NCI-H82 treated with DMSO at 0.1 percent for 48 hours (cell line): ENCODE results near the gene KRTCAP2.
"Not testable (repeated sequence)": the region's sequence is repeated elsewhere in the genome, so short reads cannot be mapped to it uniquely, and the experiment has no call there.

Source experiments
- DNase-seq: peaks from one replicate; lab custom pipeline; 2025; ENCODE audit not compliant: unreplicated experiment; lab: John Stamatoyannopoulos, UW

Gene KRTCAP2

DNA sequence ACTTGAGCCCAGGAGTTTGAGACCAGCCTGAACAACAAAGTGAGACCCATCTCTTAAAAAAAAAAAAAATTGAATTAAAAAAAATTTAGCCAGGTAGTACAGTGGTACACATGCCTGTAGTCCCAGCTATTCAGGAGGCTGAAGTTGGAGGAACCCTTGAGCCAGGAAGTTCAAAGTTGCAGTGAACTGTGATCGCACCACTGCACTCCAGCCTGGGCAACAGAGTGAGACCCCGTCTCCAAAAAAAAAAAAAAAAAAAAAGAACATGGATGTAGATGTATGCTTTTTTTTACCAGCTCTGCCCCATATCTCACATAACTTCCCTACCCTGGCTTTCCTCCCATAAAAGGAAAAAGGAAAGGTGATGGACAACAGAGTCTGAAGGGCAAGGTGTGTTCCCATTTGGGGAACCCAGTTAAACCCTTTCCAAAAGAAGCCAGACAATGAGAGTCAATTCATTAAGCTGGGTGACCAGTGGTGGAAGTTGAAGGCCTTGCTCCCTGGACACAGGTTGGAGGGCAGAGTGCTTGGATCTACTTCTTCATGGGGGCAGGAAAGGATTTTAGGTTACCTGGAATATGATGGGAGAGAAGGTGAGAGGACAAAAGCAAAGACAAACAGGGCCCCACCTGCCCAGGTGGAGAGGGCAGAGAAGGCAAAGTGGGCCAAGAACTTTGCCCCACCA is 2.9 kb downstream of the KRTCAP2 start:
- DNase-seq, result no peak

DNA sequence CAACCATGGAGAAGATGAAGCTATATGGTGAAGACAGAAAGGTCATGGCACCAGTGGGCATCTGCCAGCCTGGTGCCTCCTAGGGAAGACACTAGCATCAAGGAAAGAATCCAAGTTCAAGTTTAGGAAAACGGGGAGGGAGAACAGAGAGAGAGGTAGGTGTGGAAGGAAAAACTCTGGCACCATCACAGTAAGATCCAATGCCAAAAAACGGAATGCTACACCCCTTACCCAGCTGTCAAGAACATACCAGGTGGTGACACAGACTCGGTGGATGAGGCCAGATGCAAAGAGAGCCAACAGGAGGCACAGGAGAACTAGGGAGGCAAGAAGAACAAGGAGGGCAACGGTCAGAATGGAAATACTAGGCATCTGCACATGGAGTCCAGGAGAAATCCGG is 3.6 kb downstream of the KRTCAP2 start:
- DNase-seq, result no peak

DNA sequence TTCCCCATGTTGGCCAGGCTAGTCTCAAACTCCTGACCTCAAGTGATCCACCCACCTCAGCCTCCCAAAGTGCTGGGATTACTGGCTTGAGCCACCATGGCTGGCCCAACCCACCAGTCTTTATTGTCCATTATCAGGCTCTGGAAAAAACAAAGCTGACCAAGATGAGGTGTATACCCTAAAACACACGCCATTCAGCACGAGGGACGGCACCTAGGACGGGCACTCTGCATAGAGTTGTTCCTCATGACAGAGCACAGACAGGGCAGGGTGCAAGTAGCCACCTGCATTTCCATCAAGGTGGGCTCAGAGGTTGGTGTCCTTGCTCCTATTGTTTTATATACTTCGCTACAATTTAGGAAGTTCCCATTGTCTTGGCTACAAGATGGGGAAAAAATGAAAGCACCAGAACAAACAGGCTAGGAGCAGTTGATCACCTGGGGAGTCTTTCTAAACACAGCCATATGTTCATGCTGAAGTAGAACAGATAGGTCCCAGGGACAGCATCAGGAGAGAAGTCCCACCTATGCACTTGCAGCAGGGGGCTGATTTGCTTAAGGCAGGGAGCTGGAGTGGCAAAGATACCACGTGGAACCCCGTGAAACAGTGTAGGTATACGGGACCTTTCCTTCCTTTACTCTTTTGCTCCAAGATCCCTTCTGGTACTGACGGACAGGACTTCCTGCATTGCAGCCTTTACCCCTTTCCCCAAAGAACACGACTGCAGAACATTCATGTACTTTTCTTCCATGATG is 4.5 kb downstream of the KRTCAP2 start:
- DNase-seq, result no peak

DNA sequence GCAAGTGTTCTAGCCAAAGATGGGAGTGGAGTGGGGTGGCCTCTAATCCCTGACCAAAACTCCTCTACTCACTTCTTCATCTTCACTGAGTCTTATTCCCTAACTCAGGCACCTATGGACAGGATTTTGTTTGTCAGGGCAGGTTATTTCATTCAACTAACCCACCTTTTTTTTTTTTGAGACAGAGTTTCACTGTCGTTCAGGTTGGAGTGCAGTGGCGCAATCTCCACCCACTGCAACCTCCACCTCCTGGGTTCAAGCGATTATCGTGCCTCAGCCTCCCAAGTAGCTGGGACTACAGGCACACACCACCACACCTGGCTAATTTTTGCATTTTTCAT is 5.0 kb downstream of the KRTCAP2 start:
- DNase-seq, result not testable (repeated sequence)

DNA sequence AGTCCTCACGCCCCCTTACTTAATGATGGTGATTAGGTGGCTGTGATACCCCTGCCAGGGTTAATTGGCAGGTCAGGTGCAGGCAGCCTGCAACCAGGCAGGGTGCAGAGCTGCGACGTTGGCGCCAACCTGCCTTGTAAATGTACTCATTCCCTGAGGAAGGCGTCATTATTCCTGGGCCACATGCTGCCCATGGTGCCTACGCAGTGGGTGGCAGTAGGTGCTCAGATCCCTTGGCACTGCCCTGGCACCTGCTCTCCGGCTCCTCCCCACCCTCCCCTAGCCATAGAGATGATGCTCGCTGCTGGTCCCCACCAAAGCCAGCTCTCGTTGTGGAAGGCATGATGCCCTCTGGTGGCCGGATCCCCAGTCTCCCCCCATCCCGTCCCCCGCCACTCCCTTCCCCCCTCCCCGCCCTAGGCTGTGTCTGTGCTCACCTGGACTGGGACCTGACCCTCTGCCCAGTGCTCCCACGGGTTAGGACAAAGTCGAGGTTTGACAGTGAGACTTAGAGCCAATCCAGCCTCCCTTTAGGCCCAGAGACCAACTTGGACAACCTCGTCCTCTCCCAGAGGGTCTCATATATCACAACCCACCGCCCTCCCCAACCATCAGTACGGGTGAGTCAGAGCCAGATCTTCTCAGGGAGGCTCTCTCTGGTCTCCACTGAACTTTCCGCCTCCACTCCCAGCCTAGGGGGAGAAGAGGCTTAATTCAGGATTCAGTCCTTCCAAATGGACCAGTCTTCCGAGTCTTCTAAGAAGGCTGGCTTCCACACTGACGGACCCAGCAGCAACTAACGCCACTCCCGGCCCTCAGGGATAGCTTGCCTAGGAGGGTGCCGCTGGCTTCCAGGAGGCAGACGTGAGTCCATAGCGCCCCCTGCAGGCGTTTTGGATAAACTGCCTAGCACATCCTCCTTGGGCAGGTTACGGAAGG is 5.7 kb downstream of the KRTCAP2 start:
- DNase-seq, result peak; percentile 82

DNA sequence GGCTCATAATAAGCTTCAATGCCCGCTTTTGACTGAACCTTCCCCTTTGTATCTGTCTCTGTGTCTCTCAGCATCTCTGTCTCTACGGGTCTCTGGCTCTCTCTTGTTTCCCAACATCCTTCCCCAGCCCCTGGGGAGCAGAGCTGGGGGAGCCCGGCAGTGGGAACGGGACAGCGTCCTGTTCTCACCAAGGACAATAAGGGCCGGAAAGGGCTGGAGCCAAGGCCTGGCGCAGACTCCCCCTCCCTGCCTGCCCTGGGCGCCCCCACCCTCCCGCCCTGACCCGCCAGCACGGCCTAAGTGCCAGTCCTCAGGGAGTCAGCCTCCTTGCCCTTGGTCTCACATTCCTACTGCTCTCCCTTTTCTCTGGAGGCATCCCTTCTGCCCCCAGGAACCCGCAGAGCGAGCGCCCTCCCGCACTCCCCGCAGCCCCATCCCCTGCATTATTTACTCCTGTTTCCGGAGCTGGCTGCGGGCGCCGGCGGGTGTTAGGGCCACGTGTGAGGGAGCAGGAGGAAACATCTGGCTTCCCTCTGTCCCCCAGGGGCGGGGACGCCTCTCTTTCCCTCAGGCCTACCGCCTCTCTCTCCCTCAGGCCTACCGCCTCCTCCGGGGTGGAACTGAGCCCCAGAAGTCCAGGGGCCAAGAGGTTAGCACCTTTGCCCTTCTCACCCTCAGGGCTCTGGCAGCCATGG is 6.5 kb downstream of the KRTCAP2 start:
- no peak for DNase-seq

DNA sequence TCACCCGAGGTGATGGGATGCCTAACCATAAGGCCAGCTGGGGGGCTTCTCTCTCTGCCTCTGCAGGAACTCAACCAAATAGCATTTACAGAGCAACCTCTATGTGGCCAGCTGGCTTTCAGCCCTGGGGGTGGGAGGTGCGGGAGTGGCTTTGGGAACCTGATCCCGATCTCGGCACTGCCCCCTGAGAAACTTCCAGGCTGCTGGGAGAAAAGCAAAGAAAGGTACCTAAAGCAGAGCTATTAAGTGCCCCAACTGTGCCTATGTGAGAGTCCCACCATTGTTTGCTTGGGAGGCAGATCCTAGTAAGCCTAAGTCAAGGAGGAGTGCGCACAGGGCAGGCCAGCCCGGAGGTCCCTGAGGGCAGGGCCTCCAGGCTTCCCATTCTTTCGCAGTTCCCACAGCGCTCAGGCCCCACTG is 7.0 kb downstream of the KRTCAP2 start:
- DNase-seq, result no peak

DNA sequence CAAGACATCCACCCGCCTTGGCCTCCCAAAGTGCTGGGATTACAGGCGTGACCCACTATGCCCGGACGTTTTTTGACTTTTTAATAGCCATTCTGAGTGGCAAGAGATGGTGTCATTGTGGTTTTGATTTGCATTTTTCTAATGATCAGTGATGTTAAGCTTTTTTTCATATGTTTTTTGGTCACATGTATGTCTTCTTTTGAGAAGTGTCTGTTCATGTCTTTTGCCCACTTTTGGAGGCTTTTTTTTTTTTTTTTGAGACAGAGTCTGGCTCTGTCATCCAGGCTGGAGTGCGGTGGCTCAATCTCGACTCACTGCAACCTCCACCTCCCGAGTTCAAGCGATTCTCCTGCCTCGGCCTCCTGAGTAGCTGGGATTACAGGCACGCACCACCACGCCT is 8.5 kb downstream of the KRTCAP2 start:
- DNase-seq, result not testable (repeated sequence)

DNA sequence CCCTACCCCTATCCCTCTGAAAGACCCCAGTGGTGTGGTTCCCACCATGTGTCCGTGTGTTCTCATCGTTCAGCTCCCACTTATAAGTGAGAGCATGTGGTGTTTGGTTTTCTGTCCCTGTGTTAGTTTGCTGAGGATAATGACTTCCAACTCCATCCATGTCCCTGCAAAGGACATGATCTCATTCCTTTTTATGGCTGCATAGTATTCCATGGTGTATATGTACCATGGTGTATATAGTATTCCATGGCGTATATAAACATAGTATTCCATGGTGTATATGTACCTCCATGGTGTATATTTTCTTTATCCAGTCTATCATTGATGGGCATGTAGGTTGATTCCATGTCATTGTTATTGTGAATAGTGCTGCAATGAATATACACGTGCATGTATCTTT is 9.3 kb downstream of the KRTCAP2 start:
- not testable (repeated sequence) for DNase-seq

DNA sequence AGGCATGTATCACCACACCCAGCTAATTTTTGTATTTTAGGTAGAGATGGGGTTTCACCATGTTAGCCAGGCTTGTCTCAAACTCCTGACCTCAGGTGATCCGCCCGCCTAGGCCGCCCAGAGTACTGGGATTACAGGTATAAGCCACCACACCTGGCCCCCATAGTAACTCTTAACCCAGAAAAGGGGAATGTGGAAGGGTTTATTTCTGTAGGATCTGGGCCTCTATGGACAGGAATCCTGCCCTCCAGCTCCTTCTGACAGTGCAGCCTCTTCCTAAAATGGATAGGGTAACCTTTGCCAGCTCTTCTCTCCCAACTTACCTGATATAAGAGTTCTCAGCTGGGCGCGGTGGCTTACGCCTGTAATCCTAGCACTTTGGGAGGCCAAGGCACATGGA is 10.5 kb downstream of the KRTCAP2 start:
- DNase-seq, result not testable (repeated sequence)

DNA sequence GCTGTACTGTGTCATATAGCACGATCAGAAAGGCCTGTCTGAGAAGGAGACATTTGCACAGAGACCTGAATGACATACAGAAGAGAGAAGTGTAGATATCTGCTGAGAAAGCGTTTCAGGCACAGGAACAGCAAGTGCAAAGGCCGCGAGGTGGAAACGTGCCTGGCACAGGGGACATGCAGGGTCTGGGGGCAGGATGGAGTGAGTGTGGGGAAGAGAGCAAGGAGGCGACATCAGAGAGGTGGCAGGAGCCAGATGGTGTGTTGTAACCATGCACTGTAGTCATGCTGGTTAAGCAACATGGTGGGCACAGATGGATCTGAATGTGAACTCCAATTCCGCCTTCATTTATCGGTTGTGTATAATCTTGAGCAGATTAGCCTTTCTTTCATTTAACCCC is 13.0 kb downstream of the KRTCAP2 start:
- DNase-seq, result no peak

DNA sequence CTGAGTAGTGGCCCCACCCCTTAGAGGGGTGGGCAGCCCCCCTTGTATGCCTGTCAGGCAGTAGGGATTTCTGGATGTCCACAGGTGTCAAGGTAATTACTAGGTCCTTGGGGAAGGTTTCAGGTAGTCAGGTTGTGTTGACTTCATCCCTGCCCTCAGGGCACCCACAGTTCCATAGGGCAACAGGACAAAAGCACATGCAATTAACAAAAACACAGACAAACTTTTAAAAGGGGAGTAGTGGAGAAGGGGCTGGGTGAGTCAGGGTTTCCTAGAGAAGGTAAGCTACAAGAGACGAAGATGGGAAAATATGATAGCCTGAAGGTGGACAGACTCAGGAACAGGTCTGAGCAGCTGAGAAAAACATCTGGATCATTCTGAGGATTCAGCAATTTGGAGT is 14.1 kb downstream of the KRTCAP2 start:
- DNase-seq, result no peak

DNA sequence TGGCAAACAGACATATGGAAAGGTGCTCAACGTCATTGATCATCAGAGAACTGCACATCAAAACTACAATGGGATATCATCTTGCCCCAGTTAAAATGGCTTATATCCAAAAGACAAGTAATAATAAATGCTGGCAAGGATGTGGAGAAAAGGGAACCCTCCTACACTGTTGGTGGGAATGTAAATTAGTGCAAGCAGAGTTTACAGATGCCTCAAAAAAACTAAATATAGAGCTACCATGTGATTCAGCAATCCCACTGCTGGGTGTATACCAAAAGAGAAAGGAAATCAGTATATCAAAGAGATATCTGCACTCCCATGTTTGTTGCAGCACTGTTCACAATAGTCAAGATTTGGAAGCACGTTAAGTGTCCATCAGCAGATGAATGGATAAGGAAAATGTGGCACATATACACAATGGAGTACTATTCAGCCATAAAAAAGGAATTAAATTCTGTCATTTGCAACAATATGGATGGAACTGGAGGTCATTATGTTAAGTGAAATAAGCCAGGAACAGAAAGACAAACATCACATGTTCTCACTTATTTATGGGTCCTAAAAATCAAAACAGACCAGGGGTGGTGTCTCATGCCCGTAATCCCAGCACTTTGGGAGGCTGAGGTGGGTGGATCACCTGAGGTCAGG is 17.0 kb downstream of the KRTCAP2 start:
- DNase-seq, result not testable (repeated sequence)

DNA sequence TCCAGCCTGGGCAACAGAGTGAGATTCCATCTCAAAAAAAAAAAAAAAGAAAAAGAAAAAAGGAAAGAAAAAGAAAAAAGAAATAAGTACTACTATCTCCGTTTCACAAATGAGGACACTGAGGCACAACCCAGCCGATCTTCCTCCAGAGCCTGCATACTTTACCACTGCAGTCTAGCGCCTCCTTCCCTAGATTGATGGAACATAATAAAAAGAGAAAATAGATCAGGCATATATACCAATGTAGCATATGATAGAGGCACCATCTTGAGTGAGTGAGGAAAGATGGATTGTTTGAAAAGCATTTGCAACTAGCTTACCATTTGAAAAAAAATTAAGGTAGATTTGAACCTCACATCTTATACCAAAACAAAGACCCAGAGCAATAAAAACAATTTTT is 27.6 kb downstream of the KRTCAP2 start:
- DNase-seq, result no peak

DNA sequence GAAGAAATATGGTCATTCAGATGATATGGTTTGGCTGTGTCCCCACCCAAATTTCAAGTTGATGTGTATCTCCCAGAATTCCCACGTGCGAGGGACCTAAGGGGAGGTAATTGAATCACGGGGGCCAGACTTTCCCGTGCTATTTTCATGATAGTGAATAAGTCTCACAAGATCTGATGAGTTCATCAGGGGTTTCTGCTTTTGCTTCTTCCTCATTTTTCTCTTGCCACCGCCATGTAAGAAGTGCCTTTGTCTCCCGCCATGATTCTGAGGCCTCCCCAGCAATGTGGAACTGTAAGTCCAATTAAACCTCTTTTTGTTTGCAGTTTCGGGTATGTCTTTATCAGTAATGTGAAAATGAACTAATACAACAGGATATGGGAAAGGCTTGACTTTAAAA is 31.4 kb downstream of the KRTCAP2 start:
- DNase-seq, result no peak

DNA sequence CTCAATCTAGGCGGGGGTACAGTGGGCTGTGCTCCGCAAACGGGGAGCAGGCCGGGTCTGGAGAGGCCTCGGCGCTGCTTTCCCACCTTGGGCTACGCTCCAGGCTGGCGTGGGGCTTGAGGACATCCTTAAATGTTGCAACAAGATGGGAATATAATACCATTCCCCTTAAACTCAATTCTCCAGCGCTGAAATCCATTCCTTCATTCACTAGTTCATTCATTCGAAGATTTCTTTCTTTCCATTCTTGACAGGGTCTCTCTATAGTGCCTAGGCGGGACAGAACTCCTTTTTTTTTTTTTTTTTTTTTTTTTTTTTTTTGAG is 32.5 kb downstream of the KRTCAP2 start:
- no peak for DNase-seq

DNA sequence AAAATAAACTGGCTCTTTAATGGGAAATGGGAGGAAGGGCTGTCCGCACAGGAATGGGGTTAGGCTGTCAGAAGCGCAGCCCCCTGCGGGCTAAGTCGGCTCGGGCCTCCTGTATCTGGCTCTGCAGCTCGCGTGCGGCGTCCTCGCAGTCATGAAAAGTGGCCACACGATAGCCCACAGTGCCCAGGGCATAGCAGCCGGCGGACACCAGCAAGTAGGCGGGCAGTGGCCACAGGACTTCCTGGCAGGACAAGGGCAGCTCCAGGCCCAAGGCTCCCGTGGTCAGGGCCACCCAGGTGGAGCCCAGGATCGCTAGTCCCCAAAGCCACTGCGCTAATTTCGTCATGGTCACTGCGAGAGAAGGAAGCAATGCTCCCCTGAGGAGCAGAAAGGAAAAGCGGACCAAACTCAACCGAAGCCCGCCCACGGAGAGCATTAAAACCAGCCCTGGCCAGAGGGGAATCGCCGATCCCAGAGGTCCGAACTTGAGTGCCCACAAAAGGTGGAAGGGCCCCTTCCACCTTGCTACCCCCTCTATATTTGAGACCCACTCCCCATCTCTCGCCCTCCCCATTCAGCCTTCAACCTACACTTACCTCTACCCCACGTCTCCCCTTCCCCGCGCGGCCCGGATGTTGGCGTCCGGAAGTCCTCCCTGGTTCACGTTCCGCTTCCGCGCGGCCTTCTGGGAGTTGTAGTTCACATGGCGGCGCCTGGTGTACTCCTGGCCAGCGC is 33.0 kb downstream of the KRTCAP2 start, which contains the start of gene DPM3:
Gene DPM3 (minus strand): TSS at position 637 of the 735 bp plus-strand sequence. CDS start 291 bp downstream, at position 346.
- peak; percentile 63 for DNase-seq

DNA sequence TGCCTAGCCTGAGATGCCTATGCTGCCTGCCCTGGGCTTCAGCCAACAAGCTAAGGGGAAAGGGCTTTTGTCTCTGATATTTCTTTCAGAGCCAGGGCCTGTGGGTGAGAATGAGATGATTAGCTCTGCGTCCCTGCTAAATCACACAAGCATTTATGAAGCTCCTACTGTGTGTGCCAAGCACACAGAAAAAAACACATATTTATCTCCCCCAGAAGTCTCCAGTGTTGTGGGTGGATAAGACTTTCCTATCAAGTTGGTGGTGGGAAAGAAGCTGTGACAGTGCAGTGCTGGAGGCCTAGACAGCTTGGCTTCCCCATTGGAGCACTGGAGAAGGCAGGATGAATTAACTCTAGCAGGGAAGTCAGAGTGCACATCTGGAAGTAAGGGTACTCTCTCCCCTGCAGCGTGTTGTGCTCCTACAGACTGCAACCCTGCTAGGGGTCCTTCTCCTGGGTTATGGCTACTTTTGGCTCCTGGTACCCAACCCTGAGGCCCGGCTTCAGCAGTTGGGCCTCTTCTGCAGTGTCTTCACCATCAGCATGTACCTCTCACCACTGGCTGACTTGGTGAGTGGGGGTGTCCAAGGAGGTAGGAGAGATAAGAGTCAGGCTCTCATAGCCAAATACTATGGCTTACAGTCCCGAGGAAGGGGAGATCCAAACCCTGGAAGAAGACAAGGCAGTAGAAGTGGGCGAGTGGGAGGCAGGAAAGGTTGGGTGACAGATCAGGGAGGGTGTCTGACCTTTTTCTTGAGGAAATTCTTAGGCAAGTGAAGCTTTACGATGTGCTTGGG is 35.8 kb downstream of the KRTCAP2 start:
- DNase-seq, result no peak

DNA sequence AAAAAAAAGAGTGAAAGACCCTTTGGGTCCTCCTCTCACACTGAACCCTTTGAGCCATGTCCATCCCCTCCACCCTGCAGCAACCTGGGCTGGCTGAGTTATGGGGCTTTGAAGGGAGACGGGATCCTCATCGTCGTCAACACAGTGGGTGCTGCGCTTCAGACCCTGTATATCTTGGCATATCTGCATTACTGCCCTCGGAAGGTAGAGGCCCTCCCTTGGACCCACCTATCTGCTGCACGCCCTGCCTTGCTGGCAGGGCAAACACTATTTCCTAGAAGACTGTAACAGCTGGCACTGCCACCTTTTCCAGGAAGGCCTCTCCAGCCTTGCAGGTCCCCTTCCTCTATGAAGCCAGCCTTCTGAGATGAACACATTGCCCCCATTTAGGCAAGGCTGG is 36.4 kb downstream of the KRTCAP2 start:
- no peak for DNase-seq
